ENCODE results near the gene C3orf22.

The C3orf22 gene

DNA sequence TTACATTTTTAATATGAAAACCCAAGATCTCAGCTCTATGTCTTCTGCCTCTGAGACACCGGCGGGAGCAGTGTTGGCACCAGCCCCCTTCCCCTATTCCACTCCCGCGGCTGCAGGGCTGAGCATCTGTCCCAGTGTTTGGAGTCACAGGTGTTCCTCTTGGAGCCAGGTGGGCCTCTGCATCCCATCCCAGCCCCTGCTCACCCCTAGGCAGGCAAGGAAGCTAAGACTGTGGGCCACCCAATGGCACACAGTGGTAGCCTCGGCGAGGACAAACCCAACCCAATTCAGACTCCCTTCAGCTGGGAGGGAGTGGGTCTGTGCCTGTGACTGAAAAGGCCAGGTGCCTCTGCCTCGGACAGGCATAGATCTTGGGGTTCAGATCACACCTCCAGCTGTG lies 31.7 kb downstream of the C3orf22 start:
- DNase-seq: no peak

DNA sequence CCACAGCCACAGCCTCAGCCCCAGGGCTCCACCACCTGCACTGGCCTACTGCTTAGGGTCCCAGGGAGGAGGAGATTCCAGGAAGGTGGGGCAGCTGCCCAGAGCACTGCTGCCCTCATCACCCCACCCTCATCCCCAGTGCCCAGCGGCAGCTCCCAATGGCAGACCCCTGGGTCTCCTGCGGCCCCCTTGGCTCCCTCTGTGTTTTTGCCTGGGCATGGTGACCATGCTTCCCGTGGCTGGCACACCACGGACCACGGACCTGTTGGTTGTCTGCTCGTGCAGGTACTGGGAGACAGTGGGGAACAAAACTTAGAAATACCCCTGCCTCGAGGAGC lies 32.1 kb downstream of the C3orf22 start:
- DNase-seq: no peak

DNA sequence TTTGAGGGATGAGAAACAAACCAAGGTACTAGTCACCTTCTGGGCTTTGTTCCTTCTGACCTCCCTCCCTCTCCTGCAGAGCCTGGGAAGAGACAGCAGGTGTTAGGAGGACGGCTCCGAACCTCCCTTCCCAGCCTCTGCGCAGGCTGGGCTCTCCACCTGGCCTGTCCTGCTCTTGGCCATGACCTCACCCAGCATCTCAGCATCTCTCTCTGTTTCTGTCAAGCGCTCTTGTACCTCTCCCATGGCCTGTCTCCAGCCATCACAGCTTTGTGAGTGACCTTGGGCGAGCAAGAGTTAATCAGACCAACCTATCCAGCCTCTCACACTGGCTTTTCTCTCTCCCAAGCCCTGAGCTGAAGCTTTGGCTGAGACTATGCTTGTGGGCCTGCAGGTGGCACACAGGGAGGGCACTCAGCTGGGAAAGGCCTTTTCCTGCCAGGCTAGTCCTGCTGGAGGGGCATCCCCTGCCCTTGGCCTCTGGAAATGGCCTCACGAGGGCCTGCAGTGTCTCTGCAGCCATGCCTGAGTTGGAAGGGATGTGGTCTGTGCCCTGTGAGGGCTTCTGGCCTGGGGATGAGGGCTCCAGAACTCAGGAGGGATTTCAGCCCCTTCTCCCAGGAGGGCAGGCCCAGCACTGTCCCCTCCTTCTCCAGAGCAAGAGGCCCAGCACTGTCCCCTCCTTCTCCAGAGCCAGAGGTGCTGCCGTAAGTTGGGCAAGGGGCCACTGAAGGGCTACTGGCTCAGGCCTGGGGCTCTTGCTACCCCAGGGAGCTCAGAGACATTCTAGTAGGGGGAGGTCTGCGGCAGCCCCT lies 32.7 kb downstream of the C3orf22 start:
- DNase-seq: no peak

DNA sequence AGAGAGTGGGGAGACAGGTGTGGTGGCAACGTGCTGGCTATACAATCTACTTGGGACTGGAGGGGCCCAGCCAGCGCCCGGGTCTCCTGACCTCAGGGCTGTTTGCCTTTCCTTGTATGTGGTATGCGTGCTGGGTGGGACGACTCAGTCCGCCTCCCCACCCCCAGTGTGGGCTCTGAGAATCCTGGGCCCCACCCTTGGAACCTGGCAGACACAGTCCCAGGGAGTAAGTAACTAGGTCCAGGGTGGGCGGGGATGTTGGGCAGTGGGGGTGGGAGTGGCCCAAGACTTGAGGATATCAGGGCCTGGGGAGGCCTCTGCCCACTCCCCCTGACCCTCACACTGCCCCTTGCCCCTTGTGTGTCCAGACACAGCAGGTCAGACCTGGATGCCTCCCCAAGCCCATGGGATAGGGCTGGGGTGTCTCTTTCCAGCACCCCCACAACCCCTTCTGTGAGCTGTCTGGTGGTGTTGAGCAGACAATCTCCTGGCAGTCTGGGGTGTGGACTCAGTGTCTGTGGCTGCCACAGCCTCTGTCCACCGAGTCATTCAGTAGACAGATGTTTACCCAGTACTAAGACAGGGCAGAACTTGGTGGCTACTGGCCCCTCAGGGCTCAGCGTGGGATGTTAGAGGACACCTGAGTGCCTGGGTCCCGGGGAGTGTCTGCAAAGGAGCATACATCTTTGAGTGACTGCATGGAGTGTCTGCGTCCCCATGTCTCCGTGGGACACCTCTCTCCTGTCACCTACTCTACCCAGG lies 33.5 kb downstream of the C3orf22 start:
- no peak for DNase-seq

DNA sequence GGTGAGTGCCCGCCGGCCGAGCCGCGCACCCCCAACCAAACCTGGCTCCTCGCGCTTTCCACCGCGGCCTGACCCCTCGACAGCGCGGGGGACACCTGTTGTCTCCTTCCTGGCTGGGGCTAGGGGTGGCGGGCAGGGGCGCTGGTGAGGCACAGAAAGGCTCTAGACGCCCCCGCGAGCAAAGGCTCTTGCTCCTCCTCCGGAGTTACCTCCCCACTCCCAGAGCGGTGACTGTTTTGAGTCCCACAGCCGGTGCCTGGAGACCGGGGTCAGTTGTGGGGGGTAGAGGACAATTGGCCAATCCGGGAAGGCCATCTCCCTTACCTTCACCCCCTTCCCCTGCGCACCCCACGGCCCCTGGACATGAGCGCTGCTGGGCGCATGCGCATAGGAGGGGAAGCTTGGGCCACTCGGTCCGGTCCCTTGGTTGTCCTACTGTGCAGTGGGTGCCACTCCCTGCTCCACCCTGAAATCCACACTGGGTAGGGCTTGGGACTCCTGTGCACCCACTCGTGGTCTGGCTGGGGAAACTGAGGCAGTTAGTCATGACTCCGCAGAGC lies 34.2 kb downstream of the C3orf22 start:
- DNase-seq: no peak

DNA sequence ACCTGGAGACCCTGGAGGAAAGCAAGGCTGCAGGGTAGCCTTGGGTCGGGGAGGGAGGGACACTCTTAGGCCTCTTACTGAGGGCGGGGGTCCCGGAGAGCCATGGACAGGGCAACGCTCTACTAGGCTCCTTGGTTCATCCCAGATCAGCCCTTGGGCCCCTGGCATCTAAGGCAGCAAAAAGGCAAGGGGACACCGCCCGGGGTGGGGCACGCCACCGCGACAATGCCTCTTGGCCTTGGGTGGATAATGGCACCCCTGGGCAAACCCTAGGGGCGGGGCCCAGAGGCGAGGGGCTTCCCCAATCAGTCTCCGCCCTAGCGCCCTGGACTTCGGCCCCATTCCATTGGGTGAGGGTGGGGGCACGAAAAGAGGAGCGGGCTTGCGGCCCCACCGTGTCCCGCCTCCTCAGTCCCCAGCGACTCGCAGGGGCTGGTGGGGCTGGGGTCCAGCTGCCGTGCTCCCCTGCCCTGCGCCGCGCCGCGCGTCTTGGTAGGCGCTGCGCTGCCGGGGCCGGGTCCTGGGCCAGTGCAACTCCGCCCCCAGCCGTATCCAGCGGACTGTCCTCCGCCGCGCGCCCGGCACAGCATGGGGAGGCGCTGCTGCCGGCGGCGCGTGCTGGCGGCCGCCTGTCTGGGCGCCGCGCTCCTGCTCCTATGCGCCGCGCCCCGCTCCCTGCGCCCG lies 34.8 kb downstream of the C3orf22 start, which contains the start of gene CHST13:
CHST13 (plus strand) TSS at position 411 of the 684 bp plus-strand sequence; CDS start at position 589, 178 bp downstream.
- DNase-seq: no peak

DNA sequence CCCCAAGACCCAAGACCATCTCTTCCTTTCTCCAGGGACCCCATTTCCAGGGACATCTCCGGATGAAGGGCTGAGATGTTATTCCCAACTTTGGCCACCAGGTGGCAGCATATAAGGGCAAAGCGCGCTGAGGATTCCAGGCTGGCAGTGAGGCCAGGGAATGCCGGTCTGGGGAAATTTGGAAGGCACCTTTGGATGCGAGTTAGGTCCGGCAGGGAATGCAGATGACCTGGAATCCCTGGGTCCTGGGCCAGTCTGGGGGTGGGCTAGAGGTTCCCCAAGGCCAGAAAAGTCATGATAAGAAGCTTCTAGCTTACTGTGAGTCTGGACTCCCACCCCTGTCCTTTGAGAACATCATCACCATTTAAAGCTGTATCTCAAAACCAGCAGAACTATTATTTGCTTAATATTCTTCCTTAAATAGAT lies 36.4 kb downstream of the C3orf22 start:
- peak; percentile 21 for DNase-seq

DNA sequence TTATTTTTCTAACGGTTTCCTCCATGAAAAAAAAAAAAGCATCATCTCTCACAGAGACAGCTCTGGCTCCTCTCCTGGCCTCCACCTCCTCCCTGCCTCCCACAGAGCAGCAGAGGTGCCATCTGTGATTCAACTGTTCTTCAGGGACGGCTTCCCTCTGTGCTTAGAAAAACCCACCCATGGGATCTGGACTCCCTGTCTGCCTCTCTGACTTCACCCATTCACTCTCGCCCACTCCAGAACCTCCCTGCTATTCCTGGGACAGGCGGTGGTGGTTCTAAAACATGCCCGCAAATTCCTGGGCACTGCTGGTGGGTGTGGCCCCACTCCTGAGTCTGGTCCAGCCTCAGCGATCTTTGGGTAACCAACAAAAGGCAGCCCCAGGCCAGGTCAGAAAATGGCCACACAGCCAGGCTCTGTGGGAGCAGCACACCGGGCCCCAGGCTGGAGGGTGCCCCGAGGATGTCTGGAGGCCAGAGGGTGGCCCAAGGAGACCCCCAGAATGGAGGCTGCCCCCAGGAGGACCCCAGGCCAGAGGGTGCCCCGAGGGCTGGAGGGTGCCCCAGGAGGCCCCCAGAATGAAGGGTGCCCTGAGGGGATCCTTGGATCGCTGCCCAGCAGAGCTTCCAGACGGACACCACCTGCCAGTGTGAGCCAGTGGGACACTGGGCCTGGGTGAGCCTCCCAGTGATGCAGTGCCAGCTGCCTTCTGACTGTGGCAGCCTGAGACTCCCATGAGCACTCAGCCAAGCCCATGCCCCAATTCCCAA lies 37.4 kb downstream of the C3orf22 start:
- DNase-seq: no peak

DNA sequence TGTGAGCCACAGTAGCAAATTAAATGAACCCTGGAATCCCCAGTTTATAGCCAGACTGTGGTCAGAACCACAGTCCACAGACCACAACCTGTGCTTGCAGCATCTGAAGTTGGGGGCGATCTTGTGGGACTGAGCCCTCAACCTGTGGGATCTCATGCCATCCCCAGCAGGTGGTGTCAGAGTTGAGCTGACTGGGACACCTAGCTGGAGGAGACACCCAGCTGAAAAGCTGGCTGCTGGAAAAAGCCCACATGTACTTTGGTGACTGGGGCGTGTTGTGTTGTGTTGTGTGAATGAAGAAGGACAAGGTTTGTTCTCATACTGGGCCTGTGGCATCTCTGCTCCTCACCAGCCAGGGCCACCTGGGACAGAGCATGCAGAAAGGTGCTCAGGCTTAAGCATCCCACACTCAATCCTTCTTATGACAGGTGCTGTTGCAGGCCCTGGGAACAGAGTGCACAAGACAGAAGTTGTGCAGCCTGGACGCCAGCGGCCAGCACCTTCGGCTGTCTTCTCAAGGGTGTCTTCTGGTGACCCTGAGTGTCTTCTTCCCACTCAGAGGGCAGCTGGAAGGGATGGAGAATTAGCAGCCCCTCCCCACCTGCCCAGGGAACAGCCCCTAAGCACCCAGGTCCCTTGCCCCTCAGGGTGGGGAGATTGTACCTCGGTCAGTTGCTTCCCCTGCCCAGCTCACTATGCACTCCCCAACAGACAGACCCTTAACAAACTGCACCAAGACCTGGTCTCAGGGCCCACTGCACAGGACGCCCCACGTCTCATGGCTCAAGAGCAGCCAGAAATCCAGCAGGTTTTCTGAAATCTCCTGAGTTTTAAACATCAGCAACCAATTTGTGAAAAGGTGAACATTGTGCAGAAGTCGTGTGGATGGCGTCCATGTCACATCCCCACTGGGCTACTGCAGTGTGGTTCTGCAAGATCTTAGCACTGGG lies 39.0 kb downstream of the C3orf22 start:
- DNase-seq: no peak

DNA sequence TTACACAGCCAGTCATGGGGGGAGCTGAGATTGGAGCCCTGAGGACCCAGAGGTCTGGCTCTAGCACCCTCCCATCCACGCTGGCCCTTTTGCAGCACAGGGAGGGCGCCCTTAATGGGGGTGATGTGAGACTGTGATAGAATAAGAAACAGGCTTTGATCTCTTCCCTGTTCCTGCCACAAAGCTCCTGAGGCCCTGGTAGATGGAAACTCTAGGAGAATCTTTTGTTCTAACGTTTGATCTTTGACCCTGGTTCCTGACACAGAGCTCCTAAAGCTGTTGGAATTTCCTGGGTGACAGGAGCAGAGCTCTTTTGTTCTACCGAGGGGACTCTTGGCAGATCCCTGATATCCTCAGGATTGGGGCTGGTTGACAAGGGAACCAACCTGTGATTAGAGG lies 40.0 kb downstream of the C3orf22 start:
- no peak for DNase-seq

DNA sequence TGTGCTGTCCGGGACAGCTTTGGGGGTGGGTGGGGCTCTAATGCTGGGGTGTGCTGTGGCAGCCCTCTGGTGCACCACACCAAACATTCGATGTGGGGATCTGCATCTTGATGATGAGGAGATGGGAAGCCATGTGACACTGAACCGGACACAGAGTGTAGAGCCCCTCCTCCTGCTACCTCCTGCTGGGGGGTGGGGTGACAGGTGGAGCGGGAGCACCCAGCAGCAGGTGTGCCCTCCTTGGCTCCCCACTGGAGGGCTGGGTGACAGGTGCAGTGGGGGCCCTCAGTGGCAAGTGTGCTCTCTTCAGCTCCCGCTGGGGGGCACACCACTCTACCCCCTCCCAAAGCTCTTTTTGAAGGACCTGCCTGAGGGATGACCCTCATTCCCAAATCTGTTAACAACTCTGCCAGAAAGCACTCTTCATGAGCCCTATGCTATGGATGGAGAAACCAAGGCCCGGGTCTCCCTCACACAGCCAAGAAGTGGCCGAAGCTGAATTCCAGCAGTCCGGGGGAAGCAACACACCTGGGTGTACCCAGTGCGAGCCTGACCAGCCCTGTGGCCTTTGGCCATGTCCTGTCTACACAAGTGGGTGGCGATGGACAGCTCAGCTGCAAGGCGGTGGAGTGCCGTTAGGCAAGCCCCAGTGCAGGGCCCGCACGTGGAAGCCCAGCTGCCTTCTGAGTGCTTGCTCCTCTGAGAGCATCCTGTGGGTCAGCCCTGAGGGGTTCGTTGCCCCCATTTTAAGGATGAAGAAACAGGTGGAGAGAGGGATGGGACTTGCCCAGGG lies 40.5 kb downstream of the C3orf22 start:
- no peak for DNase-seq

DNA sequence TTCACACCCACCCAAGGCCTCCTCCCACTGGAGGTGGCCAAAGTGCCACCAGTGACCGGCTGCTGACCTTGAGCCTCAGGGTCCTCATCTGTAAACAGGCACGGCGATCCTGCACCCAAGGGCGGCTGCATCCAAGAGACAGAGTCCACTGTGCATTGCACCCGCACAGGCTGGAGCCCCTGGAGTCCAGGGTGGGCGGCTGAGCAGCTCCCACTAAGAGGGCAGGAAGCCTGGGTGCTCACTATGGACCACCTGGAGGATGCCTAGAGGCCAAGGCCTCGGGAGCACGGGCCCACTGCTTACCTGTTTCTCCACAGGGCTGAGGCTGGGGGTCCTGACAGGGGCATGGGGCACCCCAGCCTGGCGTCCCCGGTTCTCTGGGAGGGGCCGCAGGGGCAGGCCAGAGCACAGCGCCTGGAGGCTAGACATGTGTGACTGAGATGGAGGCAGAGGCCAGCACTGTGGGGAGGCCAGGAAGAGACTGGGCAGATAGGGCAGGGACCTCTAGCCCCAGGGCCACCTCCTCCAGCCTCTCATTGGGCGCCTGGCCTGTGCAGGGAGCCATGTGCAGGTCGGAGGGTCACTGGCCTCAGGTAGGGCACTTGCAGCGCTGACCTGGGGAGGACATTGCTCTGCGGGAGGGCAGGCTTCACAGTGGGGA lies 41.3 kb downstream of the C3orf22 start, which contains the start of gene UROC1:
UROC1 (minus strand) TSS at position 483 of the 661 bp plus-strand sequence; CDS start at position 429, 54 bp downstream.
- DNase-seq: no peak

DNA sequence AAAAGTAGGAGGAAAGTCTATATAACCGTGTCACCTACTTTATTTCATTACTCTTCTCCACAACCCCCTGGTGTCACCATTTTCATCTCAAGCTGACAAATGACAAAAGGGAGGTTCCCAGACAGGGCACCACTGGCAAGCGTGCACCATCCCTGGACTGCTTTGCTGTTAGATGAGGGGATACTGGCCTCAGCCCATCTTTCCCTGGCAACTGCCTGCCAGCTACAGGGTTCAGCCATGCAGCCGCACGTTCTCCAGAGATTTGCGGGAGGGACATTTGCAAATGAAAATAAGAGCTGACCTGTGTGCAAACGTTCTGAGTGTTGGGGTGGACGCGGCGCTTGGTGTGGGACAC lies 41.8 kb downstream of the C3orf22 start:
- no peak for DNase-seq

DNA sequence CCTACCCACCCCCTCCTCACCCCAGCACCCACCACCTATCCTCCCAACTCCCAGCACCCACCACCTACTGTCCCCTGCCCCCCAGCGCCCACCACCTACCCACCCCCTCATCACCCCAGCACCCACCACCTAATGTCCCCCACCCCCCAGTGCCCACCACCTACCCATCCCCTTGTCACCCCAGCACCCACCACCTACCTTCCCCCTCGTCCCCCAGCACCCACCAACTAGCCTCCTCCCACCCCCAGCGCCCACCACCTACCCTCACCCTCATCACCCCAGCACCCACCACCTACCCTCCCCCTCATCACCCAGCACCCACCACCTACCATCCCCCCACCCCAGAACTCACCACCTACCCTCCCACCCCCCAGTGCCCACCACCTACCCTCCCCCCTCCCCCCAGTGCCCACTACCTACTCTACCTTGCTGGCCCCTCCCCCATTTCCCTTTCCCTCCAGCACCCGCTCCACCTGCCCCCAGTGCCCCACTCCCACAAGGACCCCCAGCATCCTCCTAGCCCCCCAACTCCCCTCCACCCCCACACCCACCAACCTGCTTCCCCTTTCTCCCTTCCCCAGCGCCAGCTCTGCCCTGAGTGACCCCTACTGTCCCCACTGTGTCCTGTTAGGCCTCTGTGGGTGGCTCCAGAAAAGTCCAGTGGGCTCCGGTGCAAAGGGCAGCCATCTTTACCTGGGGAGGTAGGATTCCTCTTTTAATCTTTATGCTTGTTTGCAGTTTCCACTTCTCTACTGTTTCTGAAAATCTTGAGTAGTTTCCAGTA lies 42.4 kb downstream of the C3orf22 start:
- DNase-seq: no peak

DNA sequence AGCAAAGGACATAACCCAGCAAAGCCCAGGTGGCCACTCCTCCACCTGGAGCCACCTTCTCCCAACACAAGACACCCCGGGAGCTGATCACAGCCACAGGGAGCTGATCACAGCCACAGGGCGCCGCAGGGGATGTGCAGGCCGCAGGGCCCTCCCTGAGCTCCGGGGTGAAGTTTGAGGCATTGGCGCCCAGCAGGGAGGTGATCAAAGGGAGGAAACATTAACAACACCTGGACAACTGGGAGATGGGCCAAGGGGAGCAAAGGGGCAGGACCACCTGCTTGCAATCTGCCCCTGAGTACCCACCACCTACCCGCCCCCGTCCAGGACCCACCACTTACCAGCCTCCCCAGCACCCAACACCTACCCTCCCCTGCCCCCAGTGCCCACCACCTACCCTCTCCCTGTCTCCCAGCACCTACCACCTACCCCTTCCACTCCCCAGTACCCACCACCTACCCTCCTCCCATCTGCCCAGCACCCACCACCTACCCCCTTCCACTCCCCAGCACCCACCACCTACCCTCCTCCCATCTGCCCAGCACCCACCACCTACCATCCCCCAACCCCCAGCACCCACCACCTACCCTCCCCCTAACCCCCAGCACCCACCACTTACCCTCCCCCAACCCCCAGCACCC lies 43.5 kb downstream of the C3orf22 start:
- DNase-seq: no peak

DNA sequence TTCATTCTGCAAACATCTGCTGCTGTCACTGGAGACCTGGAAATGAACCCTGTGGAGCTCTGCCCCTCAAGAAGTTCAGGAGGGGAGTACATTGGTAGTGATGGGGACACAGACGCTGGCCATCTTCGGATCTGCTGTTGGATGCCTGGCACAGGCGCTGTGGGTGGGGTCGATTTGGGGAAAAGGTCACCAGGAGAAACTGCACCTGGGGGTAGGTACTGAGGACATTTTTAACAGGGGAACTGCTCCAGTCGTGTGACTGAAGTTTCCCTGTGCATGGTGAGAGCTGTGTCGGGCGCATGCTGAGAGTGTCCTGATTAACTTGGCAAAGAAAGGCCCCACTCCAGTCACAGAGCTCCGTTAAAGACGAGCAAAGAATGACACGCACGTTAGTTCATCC lies 44.6 kb downstream of the C3orf22 start:
- no peak for DNase-seq

DNA sequence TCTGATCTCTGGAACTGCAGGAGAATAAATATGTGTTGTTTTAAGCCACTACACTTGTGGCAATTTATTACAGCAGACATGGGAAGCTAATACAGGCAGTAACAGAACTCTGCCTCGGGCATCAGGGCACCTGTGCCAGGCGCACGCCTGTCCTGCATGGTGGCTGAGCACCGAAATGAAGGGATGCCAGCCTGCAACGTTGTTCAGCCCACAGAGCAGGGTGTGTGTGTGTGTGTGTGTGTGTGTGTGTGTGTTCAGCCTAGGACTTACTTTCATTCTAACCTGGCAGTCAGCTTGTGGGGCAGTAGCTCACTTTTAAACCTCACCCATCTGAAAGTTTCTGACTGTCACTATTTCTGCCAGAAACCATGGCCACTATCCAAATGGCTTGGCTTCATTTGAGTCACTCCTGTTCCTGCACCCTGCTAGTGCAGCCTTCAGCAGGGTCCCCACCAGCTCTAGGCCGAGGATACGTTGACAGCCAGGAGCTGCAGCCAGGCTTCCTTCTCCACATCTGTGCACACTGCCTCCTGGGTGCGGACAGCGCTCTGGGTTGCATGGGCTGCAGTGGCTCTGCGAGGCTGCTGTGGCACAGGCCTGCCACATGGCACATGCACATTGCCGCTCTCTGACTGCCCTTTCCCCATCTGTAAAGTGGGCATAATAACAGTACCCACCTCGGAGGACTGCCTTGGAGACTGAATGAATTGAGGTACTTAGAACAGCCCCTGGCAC lies 45.6 kb downstream of the C3orf22 start:
- no peak for DNase-seq

DNA sequence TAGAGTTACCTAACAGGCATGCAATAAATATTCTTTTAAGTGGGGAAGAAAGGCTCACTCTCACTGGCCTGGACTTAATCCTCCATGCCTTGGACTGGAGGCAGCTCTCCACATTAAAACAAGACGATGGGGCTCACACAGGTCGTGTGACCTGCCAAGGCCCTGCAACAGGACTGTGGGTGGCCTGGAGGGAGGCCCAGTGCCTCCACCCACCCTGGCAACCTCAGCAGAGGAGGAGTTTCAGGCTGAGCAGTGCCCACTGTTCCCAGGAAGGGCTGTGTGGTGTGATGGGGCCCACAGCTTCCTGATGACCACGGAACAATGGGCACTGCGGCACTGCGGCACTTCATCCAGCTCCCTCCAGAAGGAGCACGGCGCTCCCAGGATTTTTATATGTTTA lies 46.7 kb downstream of the C3orf22 start:
- DNase-seq: no peak
